Measurements from ENCODE around the gene SLC38A11.

The SLC38A11 gene

GRCh38 chr2:164913640-164914350, 41.5 kb downstream of the SLC38A11 start:
- peak; percentile 34 for DNase-seq

DNA sequence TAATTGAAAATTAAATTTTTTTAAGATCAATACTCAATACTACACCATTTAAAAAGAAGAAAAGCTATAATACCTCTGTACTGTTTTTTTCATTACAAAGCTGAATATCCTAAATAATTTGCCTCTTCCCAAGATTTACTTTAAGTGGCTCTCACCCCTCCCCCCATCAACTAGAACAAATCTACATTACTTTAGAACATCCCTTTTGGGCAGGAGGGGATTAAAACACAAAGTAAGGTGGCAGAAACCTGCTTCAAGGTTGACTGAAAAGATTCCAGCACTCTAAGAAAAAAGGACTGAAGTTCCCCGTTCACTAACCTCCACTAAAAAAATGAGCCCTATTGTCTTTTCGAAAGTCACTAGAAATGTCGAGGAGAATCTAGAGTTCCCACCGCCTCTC, 42.3 kb downstream of the SLC38A11 start:
- DNase-seq, result no peak

DNA sequence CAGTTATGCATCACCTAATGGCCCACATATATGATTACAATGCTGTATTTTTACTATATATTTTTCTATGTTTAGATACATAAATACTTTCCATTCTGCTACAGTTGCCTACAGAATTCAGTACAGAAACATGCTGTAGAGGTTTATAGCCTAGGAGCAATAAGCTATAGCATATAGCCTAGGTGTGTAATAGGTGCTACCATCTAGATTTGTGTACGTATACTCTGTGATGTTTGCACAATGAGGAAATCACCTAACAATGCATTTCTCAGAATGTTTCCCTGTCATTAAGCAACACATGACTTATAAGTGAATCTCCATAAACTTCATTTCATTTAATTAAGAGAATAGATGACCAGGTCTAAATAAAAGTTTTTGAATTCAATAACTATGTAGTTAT, 43.5 kb downstream of the SLC38A11 start:
- no peak for DNase-seq

DNA sequence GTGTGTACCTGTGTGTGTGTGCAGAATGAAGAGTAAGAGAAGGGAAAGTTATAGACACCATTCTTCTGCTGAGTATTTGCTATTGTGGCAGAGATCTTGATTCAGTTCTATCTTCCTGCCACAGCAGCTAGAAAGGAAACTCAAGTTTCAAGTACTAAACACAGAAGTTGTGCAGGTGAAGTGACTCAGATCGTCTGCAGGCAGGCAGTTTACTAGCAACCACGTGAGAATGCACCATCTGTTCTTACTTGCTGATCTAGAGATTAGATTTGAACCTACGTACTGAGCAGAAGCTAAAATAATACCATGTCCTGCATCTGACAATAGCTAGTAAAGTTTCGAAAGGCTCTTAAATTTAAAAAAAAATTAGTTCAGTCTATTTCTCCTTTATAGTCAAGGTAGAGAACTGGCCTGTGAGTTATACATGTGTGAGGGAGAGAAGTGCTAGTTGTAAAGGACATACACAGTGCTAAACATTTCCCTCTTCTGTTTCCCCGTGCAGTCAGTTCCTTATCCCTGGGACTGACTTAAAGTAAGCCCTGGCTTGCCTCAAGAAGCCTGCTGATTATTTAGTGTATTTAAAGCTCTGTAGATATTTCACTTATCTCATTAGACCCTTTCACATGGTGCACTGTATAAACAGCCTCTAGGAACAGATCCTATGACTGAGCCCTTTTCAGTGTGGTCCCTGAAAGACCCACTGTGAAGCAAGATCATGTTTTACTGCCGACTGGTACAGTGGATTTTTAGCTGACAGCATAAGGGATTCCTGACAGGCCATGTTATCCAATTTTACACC, 45.0 kb downstream of the SLC38A11 start:
- peak; percentile 26 for DNase-seq

DNA sequence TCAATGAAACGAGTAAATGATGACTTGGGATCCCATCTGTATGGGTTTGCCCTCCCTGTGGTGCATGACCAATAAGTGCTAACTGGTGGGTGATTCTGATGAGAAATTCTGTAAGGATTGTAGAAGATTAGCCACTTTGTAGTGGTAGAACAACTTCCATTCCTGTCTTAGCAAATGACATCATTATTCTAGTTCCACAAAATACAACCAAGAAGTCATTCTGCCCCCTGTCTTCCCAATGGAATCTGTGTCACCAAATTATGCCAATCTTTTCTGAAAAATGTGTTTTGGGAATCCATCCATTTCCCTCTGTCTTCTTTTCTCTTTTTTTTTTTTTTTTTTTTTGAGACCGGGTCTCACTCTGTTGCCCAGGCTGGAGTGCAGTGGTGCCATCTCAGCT, 48.4 kb downstream of the SLC38A11 start:
- DNase-seq, result no peak

DNA sequence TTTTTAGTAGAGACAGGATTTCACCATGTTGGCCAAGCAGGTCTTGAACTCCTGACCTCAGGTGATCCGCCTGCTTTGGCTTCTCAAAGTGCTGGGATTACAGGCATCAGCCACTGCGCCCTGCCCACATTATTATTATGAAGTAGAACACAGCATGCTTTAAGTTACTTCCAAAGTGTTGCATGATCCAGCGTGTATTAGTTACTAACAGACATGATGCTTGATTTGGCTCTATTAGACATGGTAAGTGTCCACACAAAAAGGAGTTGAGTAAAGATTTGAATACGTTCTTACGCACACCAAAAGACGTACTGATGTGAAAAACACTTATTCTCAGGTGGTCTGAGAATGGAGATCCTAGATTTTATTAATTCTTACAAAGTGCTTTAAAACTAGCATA, 50.0 kb downstream of the SLC38A11 start:
- no peak for DNase-seq

GRCh38 chr2:164903951-164904350, 51.4 kb downstream of the SLC38A11 start:
- no peak for DNase-seq

DNA sequence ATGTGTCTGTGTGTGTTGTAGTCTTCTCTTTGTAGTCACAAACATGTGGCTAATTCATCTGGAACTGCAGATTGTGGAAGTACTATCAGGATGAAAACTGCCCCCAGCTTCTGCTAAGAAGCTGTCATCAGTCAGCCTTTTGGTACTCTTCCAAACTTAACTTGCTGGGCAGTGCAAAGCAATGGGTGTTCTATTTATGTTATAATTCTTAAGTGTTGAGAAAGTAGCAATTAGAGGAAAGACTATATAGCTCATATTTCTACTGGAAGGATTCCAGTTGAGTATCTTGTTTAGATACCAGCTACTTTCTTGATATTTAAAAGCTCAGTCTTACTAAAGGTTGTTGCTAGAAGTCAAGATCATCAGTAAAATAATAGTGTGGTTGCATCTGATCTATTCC, 52.1 kb downstream of the SLC38A11 start:
- DNase-seq, result peak; percentile 37

DNA sequence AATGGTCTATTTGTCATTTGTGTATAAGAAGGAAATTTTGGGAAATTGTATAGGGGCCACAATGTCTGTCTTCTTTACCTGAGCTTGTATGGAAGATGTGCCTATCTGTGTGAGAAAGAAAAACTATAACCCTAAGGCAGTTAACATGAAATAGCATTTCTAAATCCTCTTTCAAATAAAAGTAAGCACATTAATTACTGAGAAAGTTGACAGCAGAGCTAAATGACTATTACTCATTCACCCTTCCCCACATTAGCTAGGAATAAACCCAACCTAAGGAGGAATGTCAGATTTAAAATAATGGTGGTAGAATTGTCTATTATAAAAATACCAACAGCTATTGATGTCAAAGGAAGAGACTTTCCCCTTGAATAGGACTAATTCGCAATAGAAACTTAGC, 56.2 kb downstream of the SLC38A11 start:
- no peak for DNase-seq

- DNase-seq, result peak; percentile 71
These were observed 56.9 kb downstream of the SLC38A11 start for GRCh38 chr2:164898475-164898874.

- DNase-seq, result no peak
These were observed 57.7 kb downstream of the SLC38A11 start for GRCh38 chr2:164897469-164898260.

DNA sequence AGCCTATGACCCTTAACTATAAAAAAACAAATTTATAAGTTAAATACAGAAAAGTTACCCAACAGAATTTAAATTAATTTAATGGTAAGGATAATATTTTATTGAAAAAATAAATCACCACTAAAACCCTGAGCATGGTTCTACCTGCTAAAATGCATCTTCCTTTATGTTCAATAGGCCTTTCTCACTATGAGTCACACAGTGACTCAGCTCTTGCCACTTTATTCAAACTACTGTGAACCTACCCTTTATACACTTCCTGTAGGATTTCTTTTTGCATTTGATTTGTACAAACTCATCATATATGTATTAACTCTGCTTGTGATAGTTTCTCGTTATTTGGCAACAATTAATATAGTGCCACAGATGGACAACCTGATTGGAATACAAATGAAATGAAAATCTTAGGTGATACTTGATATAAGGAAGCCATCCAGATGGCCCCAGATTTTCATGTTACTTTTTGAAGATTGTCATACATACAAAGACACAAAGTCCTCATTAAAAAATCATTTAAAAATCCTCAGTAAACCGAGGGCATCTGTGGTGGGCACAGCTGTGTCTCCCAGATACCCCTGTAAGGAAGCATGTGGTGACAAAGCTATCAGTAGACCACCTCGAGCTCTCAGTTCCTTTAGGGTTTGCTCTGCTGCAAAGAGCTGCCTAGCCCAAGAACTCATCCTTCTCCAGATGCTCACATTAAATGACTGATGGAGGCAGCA, 58.5 kb downstream of the SLC38A11 start:
- DNase-seq, result peak; percentile 41

GRCh38 chr2:164896226-164896625, 59.1 kb downstream of the SLC38A11 start:
- no peak for DNase-seq

DNA sequence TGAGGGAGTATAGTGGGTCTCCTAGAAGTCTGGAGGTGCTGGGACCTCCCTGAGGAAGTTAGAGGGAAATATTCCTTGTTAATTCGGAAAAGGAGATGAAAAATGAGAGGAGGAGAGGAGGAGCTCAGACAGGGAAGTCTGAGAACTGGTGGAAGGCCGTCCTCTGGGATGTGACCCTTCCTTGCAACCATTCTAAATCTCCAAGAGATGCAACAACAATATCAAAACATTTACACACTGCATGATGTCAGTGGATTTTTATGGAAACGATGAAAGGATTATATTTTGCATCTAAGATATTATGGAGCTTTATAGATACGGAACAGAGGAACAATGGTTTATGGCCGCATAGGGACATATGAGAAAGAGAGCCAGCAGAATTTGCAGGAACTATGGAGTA, 63.9 kb downstream of the SLC38A11 start:
- no peak for DNase-seq

DNA sequence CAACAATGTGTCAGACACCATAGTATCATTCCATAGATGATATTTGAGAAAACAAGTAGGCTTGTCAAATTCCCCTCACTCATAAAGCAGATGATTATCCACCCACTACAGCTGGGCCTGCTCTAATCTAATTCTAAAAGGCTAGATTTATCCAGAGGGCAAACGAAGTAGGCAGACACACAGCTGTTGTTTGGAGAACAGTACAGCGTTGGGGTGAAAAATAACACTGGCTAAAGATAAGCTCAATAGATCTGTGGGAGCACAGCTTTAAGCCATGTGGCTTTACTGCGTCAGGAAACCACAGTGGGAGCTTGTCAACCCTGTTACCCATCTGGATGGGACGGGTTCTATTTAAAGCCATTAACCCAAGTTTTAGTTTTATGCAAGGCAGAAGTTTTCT, 64.8 kb downstream of the SLC38A11 start:
- no peak for DNase-seq

DNA sequence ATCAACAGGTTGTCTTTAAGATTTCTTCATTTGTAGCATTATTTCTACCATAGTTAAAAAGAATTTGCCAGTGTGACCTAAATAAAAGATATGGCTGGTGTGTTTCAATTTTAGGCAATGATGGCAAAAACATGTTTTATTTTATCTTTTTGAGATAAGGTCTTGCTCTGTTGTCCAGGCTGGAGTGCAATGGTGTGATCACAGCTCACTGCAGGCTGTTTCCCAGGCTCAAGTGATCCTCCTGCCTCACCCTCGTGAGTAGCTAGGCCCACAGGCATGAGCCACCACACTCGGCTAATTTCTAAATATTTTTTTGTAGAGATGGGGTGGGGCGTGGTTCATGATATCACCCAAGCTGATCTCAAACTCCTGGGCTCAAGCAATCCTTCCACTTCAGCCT, 66.7 kb downstream of the SLC38A11 start:
- no peak for DNase-seq

GRCh38 chr2:164887434-164888144, 67.7 kb downstream of the SLC38A11 start:
- no peak for DNase-seq

- no peak for DNase-seq
These were observed 73.0 kb downstream of the SLC38A11 start for GRCh38 chr2:164882276-164882675.

- DNase-seq, result no peak
These were observed 73.8 kb downstream of the SLC38A11 start for GRCh38 chr2:164881524-164881923.

DNA sequence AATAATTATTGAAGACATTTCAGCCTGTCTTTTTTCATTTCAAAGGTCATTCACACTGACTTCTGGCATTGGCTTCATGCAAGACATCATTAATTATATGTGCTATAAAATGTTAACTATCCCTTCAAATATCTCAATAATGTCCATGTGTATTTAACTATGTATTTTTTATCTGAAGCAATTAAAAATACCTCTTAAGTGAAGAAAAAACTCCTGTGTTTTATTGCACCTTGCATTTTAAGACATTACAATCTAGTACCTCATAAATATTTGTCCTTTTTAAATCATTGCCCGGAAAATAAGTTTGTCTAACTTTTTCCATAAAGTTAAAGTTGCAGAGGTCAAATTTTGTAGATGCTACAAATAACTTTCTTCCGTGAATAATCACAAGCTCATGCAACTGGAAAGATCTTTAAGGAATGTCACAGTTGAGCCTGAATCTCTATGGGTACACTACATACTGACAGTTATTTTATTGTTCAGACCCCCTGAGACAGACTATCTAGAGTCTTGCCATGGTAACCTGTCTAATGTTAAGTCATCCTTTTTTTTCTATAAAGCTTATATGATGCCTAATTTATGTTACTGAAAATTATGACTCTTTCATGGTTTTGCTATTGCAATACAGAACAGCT, 75.3 kb downstream of the SLC38A11 start:
- DNase-seq, result no peak

GRCh38 chr2:164877927-164878326, 77.4 kb downstream of the SLC38A11 start:
- DNase-seq, result no peak

DNA sequence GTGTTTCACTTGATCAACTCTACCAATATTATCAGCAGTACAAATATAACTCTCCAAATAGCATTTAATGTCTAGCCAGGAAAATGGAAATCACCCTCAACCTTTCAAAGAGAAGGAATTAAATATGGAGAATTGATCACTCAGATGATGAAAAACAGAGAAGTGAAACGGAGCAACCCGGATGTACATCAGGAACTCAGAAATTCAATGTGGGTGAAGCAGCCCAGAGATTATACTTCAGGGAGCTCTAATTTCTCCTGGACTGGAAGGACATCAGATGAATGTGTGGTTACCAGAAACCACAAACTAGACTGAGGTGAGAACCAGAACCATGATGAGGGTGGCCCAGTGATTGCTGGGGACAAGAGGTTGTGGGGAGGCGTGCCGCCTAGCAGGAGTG, 78.2 kb downstream of the SLC38A11 start:
- DNase-seq, result no peak
